ENCODE measurements around the gene DENND1B. TPM values are rescaled to one million over a fixed set of nuclear protein-coding genes. Genes with fewer than 3 reads are reported as not detected.

The DENND1B gene
- total and polyA plus RNA-seq, 2 of the 13 experiments (the other 11 are each of a cell fraction or from before 2014, with no cell fraction given), result 2.6 to 5.7 TPM

DNA sequence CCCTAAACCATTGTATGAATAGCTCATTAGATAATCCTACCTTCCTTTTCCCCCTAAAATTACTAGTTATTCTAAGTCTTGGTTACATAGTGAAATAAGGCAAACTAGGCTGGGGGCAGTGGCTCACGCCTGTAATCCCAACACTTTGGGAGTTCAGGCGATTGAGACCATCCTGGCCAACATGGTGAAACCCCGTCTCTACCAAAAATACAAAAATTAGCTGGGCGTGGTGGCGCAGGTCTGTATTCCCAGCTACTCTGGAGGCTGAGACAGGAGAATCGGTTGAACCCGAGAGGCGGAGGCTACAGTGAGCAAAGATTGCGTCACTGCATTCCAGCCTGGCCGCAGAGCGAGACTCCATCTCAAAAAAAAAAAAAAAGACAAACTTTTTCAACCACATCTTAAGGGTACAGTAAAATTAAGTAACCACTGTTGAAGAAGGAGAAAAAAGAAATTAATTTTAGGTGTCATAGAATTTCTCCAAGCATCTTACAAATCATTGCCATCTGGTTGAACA lies 108.5 kb downstream of the DENND1B start:
- no peaks in the 10 kb centered on the region for H3K79me2 ChIP-seq (ENCODE audit: insufficient read depth, low read length)
- ATAC-seq (no peak), DNase-seq (ENCODE audit: low spot score) (no peak), FAIRE-seq (no peak)
- H2AFZ ChIP-seq (ENCODE audit: low read length), result no peak overlapping the region
- H3K4me2 ChIP-seq (ENCODE audit: low read depth, low read length), result no peak overlapping the region
- H3K36me3 ChIP-seq (replicated peaks in 1 of 2; ENCODE audit: control insufficient read depth in 1 of 2, insufficient read depth in 2 of 2, low read length in 2 of 2), result no peaks in the 10 kb centered on the region
- no TSS peak for BruUV-seq (replicated peaks)
- H4K20me1 ChIP-seq (ENCODE audit: insufficient read depth, low read length), result no peaks in the 10 kb centered on the region
- H3K9ac ChIP-seq (ENCODE audit: insufficient read depth, low read depth, low read length), result no peak overlapping the region
- no peaks in the 10 kb centered on the region for H3K9me3 ChIP-seq (ENCODE audit: low read length)
- ChIA-PET POLR2A (interaction anchor here (0.6 kb wide), 1 partner anchor 9 kb away, joined by 4 read pairs; no protein-coding TSS in a partner anchor), CTCF (ENCODE audit: low intra/inter-chr PET ratio, low total read pairs) (no interaction called here)
- H3K4me1 ChIP-seq (ENCODE audit: insufficient read depth, low read length), result peaks cover 2% of the 10 kb centered on the region
- TF ChIP-seq ZMYM4 (CRISPR knock-in tag; IDR thresholded peaks at IDR 0.05) (no peak), HCFC1 (IDR thresholded peaks at IDR 0.05; ENCODE audit: low read depth, low read length) (no peak), CEBPB (IDR thresholded peaks at IDR 0.05; ENCODE audit: borderline replicate concordance, low read depth, low read length) (0 out of 2 replicates have a peak, but pooled peaks have one; percentile 1)
- TF ChIP-seq, protein P1, sequence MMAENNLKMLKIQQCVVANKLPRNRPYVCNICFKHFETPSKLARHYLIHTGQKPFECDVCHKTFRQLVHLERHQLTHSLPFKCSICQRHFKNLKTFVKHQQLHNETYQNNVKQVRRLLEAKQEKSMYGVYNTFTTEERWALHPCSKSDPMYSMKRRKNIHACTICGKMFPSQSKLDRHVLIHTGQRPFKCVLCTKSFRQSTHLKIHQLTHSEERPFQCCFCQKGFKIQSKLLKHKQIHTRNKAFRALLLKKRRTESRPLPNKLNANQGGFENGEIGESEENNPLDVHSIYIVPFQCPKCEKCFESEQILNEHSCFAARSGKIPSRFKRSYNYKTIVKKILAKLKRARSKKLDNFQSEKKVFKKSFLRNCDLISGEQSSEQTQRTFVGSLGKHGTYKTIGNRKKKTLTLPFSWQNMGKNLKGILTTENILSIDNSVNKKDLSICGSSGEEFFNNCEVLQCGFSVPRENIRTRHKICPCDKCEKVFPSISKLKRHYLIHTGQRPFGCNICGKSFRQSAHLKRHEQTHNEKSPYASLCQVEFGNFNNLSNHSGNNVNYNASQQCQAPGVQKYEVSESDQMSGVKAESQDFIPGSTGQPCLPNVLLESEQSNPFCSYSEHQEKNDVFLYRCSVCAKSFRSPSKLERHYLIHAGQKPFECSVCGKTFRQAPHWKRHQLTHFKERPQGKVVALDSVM (CRISPR knock-in tag; IDR thresholded peaks at IDR 0.05), result peak; percentile 27; the same call in 1 of the 2 replicates
- WGBS (ENCODE audit: low lambda C conversion rate), result 95% methylated on average over 11 of the region's 11 CpGs
- no peaks in the 10 kb centered on the region for H3K27me3 ChIP-seq (ENCODE audit: control insufficient read depth in 1 of 2, insufficient read depth in 2 of 2, low read length in 2 of 2)
- intact Hi-C loops (cut with micrococcal nuclease; ENCODE audit: unreplicated experiment), result no loop called here
- H3K27ac ChIP-seq (ENCODE audit: extremely low read length, insufficient read depth, low read length), result no peak overlapping the region
- H3K4me3 ChIP-seq (replicated peaks in 1 of 3; ENCODE audit: insufficient read depth in 1 of 3, low read depth in 2 of 3, low read length in 3 of 3), result no peak overlapping the region
- in situ Hi-C loops (cut with HindIII; ENCODE audit: extremely low pct_ligation_motif_present, low pct_unique_long_range_greater_than_20kb), result no loop called here

DNA sequence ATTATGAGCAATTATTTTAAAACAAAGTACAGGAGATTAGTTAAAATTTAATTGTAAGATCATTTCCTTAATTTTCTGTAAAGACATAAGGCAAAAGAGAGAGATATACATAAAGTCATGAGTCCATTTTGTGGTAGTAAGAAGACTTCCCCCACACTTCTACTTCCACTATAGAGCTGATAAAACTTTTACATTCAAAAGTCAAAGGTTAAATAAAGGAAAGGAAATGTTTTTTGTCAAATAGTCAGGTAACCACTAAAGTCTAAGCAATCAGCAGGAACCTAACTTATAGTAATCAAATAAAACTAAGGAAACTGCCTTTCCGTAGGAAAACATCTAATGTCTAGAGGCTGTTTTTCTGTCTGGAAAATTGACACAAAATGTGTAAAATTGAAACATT lies 110.9 kb downstream of the DENND1B start:
- H3K27ac ChIP-seq (ENCODE audit: extremely low read length, insufficient read depth, low read length), result no peak overlapping the region
- H3K27me3 ChIP-seq (ENCODE audit: control insufficient read depth in 1 of 2, insufficient read depth in 2 of 2, low read length in 2 of 2), result no peaks in the 10 kb centered on the region
- H3K4me3 ChIP-seq (replicated peaks in 1 of 3; ENCODE audit: insufficient read depth in 1 of 3, low read depth in 2 of 3, low read length in 3 of 3), result no peak overlapping the region
- ChIA-PET POLR2A (no interaction called here), CTCF (ENCODE audit: low intra/inter-chr PET ratio, low total read pairs) (no interaction called here)
- 100% methylated on average over 1 of the region's 1 CpG for WGBS (ENCODE audit: low lambda C conversion rate)
- no peaks in the 10 kb centered on the region for H3K4me1 ChIP-seq (ENCODE audit: insufficient read depth, low read length)
- BruUV-seq (replicated peaks), result no TSS peak
- H3K36me3 ChIP-seq (replicated peaks in 1 of 2; ENCODE audit: control insufficient read depth in 1 of 2, insufficient read depth in 2 of 2, low read length in 2 of 2), result no peaks in the 10 kb centered on the region
- ATAC-seq (no peak), DNase-seq (ENCODE audit: low spot score) (no peak), FAIRE-seq (no peak)
- no peaks in the 10 kb centered on the region for H3K79me2 ChIP-seq (ENCODE audit: insufficient read depth, low read length)
- no peak overlapping the region for H2AFZ ChIP-seq (ENCODE audit: low read length)
- in situ Hi-C loops (cut with HindIII; ENCODE audit: extremely low pct_ligation_motif_present, low pct_unique_long_range_greater_than_20kb), result no loop called here
- no peak overlapping the region for H3K4me2 ChIP-seq (ENCODE audit: low read depth, low read length)
- no peaks in the 10 kb centered on the region for H3K9me3 ChIP-seq (ENCODE audit: low read length)
- H4K20me1 ChIP-seq (ENCODE audit: insufficient read depth, low read length), result no peaks in the 10 kb centered on the region
- intact Hi-C loops (cut with micrococcal nuclease; ENCODE audit: unreplicated experiment), result no loop called here
- TF ChIP-seq CEBPB (IDR thresholded peaks at IDR 0.05; ENCODE audit: borderline replicate concordance, low read depth, low read length) (no peak), ZNF318 (CRISPR knock-in tag; IDR thresholded peaks at IDR 0.05) (no peak)
- H3K9ac ChIP-seq (ENCODE audit: insufficient read depth, low read depth, low read length), result no peak overlapping the region
